ENCODE data around the gene BATF.

Gene BATF

GRCh38 chr14:75482366-75482765, 39.9 kb upstream of the BATF start:
- no peaks in the 10 kb centered on the region for H3K4me1 ChIP-seq (ENCODE audit: insufficient read depth, poor library complexity, severe bottlenecking)
- H3K36me3 ChIP-seq (ENCODE audit: low read depth), result no peaks in the 10 kb centered on the region
- H3K9me3 ChIP-seq (ENCODE audit: severe bottlenecking), result no peaks in the 10 kb centered on the region
- no peak overlapping the region for H3K27ac ChIP-seq (ENCODE audit: poor library complexity, severe bottlenecking)
- DNase-seq (ENCODE audit: low spot score), result no peak
- no peaks in the 10 kb centered on the region for H3K27me3 ChIP-seq (ENCODE audit: insufficient read depth, poor library complexity, severe bottlenecking)
- no peak for ATAC-seq (ENCODE audit: low read depth)
- TF ChIP-seq, protein P1, sequence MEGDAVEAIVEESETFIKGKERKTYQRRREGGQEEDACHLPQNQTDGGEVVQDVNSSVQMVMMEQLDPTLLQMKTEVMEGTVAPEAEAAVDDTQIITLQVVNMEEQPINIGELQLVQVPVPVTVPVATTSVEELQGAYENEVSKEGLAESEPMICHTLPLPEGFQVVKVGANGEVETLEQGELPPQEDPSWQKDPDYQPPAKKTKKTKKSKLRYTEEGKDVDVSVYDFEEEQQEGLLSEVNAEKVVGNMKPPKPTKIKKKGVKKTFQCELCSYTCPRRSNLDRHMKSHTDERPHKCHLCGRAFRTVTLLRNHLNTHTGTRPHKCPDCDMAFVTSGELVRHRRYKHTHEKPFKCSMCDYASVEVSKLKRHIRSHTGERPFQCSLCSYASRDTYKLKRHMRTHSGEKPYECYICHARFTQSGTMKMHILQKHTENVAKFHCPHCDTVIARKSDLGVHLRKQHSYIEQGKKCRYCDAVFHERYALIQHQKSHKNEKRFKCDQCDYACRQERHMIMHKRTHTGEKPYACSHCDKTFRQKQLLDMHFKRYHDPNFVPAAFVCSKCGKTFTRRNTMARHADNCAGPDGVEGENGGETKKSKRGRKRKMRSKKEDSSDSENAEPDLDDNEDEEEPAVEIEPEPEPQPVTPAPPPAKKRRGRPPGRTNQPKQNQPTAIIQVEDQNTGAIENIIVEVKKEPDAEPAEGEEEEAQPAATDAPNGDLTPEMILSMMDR (IDR thresholded peaks at IDR 0.05; ENCODE audit: poor library complexity, severe bottlenecking), result no peak
- no peak overlapping the region for H3K4me3 ChIP-seq (ENCODE audit: severe bottlenecking)

GRCh38 chr14:75484711-75485429, 37.4 kb upstream of the BATF start:
- Histone ChIP-seq H3K36me3 (ENCODE audit: low read depth) (no peaks in the 10 kb centered on the region), H3K4me1 (ENCODE audit: insufficient read depth, poor library complexity, severe bottlenecking) (no peaks in the 10 kb centered on the region), H3K9me3 (ENCODE audit: severe bottlenecking) (no peaks in the 10 kb centered on the region), H3K27ac (ENCODE audit: poor library complexity, severe bottlenecking) (no peak overlapping the region), H3K27me3 (ENCODE audit: insufficient read depth, poor library complexity, severe bottlenecking) (no peaks in the 10 kb centered on the region), H3K4me3 (ENCODE audit: severe bottlenecking) (no peak overlapping the region)
- DNase-seq (ENCODE audit: low spot score) (no peak), ATAC-seq (ENCODE audit: low read depth) (no peak)
- TF ChIP-seq, protein P1 (IDR thresholded peaks at IDR 0.05; ENCODE audit: poor library complexity, severe bottlenecking), result no peak

- no peaks in the 10 kb centered on the region for H3K4me1 ChIP-seq (ENCODE audit: insufficient read depth, poor library complexity, severe bottlenecking)
- no peaks in the 10 kb centered on the region for H3K36me3 ChIP-seq (ENCODE audit: low read depth)
- no peak overlapping the region for H3K4me3 ChIP-seq (ENCODE audit: severe bottlenecking)
- H3K9me3 ChIP-seq (ENCODE audit: severe bottlenecking), result no peaks in the 10 kb centered on the region
- TF ChIP-seq, protein P1 (IDR thresholded peaks at IDR 0.05; ENCODE audit: poor library complexity, severe bottlenecking), result no peak
- H3K27me3 ChIP-seq (ENCODE audit: insufficient read depth, poor library complexity, severe bottlenecking), result no peaks in the 10 kb centered on the region
- ATAC-seq (ENCODE audit: low read depth), result no peak
- no peak overlapping the region for H3K27ac ChIP-seq (ENCODE audit: poor library complexity, severe bottlenecking)
- DNase-seq (ENCODE audit: low spot score), result no peak
These were observed 36.0 kb upstream of the BATF start for GRCh38 chr14:75486318-75486717.

DNA sequence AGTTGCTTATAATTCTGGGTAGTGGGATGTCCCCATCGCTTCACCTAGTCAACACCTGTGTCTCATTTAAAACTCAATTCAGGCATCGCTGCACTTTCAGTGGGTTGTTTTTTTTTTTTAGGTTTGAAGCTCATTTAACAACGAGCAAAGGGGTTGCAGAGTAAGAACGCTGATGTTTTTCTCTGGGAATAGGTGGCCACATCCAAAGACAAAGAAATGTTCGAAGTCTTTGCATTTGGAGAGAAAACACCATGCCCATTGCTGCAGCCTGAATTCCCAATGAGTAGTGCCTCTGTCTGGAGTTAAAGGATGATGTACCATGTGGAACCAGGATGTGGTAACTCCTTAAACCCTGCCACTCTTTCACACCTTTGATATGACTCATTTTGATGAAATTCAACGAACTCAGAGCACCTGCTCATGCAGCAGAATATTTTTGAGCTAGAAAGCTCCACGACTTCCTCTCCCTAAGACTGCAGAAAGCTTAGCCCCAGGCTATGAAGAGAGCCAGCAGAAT, 35.1 kb upstream of the BATF start:
- TF ChIP-seq, protein P1 (IDR thresholded peaks at IDR 0.05; ENCODE audit: poor library complexity, severe bottlenecking), result no peak
- DNase-seq (ENCODE audit: low spot score) (no peak), ATAC-seq (ENCODE audit: low read depth) (peak; percentile 93)
- no peaks in the 10 kb centered on the region for H3K9me3 ChIP-seq (ENCODE audit: severe bottlenecking)
- no peaks in the 10 kb centered on the region for H3K4me1 ChIP-seq (ENCODE audit: insufficient read depth, poor library complexity, severe bottlenecking)
- H3K27me3 ChIP-seq (ENCODE audit: insufficient read depth, poor library complexity, severe bottlenecking), result no peaks in the 10 kb centered on the region
- no peaks in the 10 kb centered on the region for H3K36me3 ChIP-seq (ENCODE audit: low read depth)
- H3K4me3 ChIP-seq (ENCODE audit: severe bottlenecking), result no peak overlapping the region
- H3K27ac ChIP-seq (ENCODE audit: poor library complexity, severe bottlenecking), result no peak overlapping the region

DNA sequence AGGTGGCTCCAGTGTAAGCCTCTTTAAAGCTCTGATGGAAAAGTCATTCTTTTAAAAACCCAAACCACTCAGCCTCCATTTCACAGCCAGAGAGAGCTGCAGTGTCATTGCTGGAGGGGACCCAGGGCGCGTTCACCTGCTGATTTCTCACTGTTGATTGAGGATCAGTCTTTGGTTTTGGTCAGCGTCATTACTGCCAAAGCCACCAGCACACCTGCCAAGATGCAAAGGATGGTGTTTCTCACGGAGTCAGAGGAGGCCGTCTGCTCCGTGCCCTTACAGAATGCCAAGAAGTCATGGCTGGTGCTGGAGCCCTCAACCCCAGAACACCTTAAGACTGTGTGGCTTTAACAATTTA, 32.8 kb upstream of the BATF start:
- H3K27me3 ChIP-seq (ENCODE audit: insufficient read depth, poor library complexity, severe bottlenecking), result no peaks in the 10 kb centered on the region
- ATAC-seq (ENCODE audit: low read depth), result no peak
- no peak overlapping the region for H3K4me3 ChIP-seq (ENCODE audit: severe bottlenecking)
- no peaks in the 10 kb centered on the region for H3K4me1 ChIP-seq (ENCODE audit: insufficient read depth, poor library complexity, severe bottlenecking)
- H3K27ac ChIP-seq (ENCODE audit: poor library complexity, severe bottlenecking), result no peak overlapping the region
- TF ChIP-seq, protein P1 (IDR thresholded peaks at IDR 0.05; ENCODE audit: poor library complexity, severe bottlenecking), result no peak
- no peaks in the 10 kb centered on the region for H3K9me3 ChIP-seq (ENCODE audit: severe bottlenecking)
- no peaks in the 10 kb centered on the region for H3K36me3 ChIP-seq (ENCODE audit: low read depth)
- DNase-seq (ENCODE audit: low spot score), result no peak

Data from RWPE2 (cell line).